HG03442 (cell line): ENCODE results near the gene MDFIC.

Source experiments
- ATAC-seq: cut with Tn5 transposase; IDR thresholded peaks from one replicate; pipeline ENCODE4 v1.9.1; 2021; ENCODE audit warnings: mild to moderate bottlenecking, moderate library complexity; ENCODE audit not compliant: unreplicated experiment

MDFIC gene

DNA sequence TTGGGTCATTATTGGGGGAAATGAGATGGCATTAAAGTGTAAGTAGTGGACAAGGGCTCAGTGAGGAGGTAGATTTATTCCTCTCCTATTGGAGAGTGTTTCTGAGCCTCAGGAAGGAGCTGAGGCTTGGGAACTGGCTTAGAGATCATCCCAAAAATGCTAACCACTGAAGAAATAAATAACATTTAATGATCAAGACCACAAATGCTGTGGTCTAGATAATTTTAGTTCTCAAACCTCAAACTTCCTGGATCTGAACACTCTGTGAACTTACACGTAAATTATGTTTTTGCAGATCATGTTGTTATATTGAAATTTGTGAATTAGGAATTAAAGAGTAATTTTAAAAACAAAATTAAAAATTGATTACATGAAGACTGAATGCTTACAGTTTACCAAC lies 27.3 kb downstream of the MDFIC start:
- no peak for ATAC-seq

DNA sequence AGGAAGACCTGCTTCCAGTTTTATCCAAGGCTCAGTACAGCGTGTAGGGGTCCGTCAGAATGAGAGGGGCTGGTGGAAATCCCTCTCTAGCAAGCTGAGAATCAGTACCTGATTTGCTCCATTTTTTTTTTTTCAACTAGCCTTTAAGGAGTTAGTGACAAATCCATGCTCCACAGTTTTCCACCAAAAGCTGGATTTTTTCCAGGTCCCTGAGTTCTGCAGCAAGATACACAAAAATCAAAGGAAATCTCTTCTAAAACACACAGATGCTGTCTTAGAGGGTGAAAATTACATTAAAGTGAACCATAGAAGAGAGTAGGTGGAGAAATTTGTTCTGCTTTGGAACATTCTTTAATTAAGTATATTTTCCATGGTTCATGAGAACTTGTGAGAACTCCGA lies 30.4 kb downstream of the MDFIC start:
- ATAC-seq: no peak

DNA sequence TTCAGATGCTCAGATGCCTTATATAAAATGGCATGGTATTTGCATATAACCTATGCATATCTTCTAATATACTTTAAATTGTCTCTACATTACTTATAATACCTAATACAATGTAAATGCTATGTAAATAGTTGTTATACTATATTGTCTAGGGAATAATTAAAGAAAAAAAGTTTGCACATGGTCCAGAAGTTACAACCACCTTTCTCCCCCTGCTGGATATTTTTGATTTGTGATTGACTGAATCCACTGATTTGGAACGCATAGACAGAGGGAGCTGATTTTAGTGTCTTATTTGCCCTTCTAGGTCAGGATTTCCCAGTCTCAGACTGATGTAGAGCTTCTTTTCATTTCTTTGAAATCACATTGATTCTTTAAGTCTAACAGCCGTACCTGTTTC lies 31.8 kb downstream of the MDFIC start:
- ATAC-seq: no peak

DNA sequence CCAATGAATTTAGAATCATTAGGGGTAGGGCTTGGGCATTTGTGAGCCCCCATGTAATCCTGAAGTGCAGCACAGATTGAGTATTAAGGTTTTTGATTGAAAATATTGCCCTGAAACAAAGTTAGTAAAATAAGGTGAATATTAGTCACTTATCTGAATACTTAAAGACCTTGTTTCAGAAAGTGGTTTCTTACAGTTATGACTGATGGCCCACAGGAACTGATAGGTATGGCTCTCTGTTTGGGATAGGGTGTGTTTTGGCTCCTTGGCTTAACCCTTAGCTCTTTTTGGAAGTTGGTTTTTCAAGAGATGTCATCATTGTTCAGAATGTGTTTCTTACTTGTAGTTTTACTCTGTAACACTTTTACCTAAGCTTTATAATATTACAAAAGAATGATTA lies 34.8 kb downstream of the MDFIC start:
- peak; percentile 43 for ATAC-seq

DNA sequence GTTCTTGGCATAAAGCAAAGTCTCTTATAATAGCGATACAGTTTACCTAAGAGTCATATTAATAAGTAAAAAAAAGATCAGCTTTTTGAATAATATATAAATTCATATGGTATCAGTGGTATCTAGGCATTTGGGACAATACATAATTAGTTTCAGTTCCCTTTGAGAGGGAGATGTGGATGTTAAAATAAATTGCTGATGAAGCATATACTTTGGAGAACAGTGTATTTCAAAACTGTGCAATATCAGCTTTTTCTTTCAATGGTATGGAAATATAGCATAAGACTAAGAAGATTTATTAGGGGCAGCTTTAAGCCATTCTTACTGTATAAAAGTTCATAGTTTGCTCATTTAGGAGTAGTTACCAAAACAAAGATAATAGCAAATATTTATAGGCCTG lies 35.5 kb downstream of the MDFIC start:
- ATAC-seq: no peak

DNA sequence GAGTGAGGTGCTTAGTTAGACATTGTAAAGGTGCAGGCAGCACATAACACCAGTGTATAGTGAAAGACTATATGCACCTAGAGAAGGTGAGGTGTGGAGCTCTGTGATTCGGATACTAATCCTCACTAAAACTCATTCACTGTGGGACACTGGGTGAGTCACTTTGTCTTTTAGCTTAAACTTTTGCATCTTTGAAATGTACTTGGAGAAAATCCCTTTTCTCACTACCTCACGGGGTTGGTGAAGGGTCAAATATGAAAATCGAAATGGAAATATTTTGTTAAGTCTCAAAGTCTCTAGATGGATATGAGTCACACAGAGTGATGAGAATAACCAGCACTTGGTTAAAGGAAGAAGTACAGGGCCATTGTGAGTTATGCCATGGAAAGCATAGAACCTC lies 38.0 kb downstream of the MDFIC start:
- peak; percentile 85 for ATAC-seq

DNA sequence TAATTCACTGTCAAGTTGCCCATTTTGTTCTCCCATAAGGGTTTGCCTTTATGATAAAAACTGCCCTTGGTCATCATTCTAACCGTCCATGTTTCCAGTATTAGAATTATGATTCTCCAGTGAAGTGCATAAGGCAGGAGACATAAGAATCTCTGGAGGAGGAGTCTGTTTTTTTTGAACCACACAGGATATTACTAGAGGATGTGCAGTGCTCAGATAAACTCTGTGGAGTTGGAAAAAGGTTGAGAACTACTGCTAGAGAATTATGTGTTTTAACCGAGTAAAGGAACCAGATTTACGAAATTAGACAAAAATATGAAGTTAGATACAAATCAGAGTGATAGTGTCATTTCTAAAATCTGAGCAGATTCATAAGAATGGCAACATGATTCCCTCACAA lies 40.5 kb downstream of the MDFIC start:
- no peak for ATAC-seq

DNA sequence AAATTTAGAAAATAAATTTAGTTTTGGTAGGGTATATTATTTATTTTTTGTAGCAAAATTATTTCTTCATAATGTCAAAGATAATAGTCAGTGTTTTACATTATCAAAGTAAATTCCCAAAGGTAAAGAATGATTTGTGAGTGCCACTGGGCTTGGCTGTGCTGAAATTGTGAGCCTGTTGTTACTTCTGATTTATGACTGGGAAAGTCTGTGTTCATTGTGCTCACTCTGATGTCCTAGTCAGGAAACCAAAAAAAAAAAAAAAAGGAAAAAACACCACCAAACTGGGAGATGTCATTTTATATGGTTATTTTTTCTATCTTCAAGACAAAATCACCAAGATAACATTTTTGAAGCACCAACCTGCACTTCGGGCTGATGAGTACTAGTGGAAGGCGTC lies 44.3 kb downstream of the MDFIC start:
- ATAC-seq: no peak

DNA sequence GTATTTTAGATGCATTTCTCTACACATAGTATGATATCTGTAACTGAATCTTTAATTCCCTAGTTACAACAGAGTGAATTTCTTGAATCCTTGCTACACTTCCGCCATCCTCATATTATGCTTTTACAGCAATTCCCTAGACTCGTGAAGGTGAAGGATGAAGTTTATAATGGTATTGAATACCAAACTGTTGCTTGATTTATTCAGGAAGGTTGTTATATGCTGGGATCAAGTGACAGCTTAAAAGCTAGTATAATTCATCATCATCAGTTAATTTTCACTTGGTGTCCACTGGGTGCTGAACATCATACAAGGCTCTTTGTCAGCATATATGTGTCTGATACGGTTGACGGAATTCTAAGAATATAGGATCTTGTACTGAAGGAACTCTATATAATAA lies 47.2 kb downstream of the MDFIC start:
- no peak for ATAC-seq

DNA sequence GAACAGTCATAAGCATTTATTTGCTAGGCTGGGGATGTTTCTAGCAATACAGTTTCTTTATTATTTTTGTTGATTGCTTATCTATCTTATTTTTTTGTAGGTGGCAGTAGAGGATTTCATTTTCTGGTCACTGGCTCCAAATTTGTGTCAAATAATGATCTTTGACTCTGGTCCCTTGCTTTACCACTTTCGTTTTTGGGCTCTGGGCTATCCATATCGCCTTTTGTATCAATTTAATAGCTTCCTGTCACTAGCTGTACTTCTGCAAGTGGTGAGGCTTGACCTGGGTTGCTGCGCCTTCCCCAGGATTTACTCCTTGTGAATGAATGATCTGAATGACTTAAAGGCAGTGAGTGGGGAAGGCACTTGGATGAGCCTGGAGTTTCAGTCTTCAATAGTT lies 48.4 kb downstream of the MDFIC start:
- no peak for ATAC-seq

DNA sequence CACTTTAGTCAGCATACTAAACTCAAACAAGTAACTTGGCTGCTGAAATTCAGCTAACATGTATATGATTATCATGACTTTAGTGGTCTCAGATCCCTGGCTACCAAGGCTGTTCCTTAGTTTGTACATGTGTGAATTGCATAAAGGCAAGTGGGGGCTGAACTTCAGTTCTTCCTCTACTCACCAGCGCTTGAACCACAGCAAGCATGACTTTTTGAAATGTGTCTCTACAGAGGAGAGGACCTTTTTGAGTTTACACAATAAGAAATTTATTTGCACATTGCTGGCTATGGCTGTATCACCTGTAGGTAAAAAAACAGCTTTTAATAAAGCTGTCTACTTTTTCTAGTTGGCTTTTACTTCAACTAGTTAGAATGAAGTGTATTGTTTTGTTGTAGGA lies 48.8 kb downstream of the MDFIC start:
- no peak for ATAC-seq

DNA sequence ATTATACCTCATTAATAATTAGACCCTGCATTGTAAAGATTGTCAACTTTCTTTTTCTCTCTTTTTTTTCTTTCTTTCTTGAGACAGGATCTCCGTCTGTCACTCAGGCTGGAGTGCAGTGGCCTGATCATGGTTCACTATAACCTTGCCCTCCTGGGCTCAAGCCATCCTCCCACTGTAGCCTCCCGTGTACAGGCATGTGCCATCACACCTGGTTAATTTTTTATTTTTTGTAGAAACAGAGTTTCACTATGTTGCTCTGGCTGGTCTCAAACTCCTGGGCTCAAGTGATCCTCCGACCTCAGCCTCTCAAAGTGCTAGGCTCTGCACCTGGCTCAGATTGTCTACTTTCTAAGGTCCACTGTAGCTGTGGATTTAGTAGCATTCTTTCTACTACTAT lies 50.7 kb downstream of the MDFIC start:
- ATAC-seq: no peak

DNA sequence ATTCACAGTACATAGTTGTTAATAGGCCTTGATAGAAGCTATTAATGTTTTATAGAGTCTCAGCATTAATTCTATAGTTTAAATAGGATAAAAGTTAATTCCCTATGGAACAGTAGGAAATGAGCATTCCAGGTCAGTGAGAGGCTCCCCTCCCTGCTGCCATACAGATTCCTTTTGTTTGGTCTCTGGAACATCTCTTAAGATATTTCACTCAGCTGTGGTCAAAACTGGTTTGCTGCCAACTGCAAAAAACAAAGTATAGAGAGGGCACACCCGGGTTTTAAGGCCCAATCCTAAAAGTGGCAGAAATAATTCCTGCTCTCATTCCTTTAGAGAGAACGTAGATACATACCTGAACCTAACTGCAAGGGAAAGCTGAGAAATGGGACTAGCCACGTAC lies 51.3 kb downstream of the MDFIC start:
- ATAC-seq: no peak

DNA sequence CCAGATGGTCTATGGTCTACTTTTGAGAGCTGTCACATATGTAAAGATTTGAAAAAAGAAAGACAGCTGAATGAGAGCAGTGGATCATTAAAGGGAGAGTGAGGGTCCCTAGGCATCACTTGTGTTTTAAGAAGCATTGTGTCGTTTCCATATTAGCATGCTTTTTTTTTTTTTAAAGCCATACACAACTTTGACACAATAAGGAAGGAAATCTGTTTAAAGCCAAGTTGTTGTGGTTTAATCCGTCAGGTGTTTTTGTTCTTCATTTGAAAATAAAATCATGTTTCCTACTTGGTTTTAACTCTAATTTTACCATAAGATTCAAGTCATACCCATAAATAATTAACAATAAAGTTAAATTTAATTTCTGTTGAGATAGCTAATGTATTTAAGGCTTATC lies 53.5 kb downstream of the MDFIC start:
- ATAC-seq: no peak

DNA sequence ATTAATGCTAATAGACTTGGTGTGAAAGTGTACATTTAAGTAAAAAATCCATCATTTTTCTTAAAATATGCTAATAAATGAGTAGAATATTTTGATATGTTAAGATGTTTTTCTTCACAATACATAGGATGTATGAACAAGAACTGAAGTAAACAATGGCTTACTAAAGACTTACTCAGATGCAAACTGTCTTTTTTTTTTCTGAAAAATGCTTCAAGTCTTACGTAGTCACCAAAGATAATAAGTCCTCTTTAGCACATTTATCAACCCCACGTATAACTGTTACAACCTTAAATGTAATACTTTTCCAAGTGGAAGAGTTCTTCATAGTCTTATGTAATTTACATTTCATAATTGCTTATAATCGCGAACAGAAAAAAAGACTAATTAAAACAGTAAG lies 54.8 kb downstream of the MDFIC start:
- no peak for ATAC-seq

DNA sequence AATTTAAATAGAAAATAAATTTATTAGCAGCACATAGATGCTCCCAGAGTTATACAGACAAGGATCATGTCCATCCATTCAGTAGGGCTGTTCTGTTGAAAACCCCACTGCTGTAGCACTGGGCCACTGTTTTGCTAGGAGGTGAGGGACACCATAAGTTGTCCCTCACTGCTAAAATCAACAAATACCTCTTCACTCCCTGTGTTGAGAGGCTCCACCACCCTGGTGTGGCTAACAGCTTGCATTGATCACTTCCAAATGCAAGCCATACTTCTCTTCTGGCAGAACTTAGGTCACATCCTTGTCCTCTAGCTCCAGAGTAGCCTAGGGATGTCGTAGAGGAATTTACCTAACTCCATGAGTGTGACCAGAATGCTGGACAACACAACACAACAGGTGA lies 55.4 kb downstream of the MDFIC start:
- no peak for ATAC-seq

DNA sequence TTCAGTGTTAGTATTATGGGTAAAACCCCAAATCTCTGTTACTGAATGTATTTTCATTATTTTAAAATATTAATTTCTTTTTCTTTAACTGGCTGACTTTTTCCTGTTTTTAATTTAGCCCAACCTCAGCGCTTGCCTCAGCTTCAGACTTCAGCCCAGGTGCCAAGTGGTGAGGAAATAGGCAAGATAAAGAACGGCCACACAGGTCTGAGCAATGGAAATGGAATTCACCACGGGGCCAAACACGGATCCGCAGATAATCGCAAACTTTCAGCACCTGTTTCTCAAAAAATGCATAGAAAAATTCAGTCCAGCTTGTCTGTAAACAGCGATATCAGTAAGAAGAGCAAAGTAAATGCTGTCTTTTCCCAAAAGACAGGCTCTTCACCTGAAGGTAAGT lies 57.5 kb downstream of the MDFIC start:
- ATAC-seq: no peak

DNA sequence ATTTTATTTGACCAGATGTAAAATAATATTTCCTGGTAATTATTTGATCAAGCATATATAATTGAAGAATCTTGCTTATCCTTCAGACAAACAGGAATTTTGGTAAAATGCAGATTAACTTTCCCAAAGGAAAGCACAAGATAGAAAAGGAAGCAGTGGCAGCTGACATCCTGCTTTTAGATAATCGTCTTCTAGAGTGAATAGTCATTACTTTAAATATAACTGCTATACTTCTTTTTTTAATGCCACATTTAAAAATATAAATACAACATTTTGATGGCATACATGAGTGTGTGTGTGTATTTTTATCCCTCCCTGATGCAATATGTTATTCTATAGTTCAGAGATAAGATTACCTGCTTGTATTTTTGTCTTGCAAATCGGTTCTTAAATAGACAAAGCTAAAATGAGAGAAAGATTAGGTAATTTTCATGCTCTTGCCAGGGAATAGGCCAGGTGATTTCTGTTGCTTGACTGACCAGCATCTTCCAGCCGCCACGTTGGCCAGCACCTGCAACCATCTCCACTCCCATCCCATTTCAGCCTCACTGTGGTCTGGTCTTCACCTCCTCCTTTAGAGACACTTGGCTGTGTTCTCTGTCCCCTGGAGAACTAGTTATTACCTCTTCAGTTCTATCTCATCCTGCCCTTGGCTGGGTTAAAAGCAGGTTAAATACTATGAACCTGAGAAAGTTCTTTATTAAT lies 58.1 kb downstream of the MDFIC start:
- no peak for ATAC-seq

DNA sequence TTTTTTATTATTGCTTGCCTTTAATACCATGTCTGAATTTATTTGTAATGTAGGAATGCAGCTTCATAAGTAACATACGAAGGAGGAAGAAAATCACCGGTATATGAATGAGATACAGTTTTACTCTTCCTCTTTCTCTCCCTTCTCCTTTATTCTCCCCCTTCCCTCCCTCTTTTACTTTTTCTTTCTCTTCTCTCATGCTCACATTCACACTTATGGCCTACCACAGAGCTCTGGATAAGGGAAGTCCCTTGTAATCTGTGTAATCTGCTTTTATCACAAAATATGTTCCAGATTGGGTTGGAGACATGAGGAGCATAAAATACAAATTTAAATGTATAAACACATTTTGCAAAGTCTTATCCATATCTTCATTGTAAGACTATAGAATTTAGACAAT lies 59.4 kb downstream of the MDFIC start:
- no peak for ATAC-seq

DNA sequence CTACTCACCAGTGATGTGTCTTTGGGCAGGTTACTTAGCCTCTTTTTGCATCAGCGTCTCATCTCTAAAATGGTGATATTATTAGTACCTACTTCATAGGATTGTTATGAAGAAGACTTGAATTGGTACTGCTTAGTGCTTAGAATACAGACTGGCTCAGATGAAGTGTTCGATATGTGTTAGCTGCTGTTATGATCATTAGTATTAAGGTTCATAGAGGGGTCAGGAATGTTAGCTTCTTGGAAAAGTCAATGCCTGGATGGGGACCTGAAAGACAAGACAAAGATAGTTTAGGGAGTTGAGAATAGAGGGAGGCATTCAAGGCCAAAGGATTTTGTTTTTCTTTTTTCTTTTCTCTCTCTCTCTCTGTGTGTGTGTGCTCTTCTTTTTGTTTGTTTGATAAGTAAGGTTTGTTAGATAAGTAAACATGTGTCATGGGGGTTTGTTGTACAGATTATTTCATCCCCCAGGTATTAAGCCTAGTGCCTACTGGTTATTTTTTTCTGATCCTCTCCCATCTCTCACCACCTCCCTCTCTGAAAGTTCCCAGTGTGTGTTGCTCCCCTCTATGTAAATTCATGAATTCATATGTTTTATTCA lies 63.3 kb downstream of the MDFIC start:
- ATAC-seq: no peak

DNA sequence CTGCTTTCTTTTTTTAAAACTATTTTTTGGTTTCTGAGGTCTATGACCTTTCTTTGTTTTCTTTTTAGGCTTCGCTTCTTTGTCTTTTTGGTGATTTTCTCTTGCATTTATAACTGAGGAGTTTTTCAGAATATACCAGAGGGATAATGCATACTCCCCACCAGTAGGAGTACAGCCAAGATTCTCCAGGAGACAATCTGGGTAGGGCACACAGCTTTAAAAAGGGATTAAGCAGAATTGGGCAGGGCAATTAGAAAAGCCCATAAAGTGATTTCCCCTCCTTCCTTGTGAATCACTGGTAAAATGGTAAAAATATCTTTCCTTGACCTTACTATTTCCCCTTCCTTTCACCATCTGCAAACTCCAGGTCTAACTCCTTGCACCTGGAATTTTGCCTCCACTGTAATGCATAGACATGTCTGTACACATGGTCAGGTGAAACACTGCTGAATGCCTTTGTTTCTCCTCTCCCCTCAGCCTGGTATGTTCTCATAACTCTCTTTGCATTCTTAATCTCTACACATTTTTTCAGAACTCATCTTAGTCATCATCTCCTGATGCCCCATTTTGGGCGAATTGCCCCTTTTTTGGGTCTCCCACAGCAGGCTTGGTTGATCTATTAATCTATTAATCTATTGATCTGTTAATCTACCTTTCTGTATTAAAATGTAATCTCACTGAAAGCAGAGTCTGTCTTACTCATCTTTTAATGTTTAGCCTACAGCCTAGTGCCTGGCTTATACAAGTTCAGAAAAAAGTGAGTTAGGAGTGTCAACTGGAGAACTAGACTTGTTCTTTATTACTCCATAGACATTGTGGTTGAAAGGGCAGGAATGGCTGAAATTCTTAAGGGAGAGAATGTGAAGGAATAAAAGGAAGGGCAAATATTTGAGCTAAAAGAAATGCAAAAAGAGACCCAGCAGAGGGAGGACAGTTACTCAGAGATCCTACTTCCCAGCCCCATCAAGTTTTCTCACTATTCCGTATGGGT lies 64.6 kb downstream of the MDFIC start:
- ATAC-seq: no peak

DNA sequence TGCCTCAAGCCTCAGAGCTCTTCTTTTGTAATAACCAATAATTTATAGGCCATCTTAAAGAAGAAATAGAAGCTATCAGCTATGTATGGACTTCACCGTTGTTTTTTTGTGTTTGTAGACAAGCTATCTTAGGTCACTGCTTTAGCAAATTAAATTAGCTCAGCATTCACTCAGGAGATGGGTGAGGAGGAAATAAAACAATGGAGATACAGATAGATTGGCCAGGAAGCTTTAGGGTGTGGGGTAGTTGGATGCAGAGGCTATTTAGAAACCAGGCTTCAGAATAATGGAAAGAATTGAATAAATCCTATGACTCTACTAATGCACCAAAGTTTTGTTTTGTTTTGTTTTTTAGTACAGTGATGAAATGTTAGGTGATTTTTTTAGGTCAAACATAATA lies 66.1 kb downstream of the MDFIC start:
- ATAC-seq: no peak
